Activated CD4-positive, CD25-positive, alpha-beta regulatory T cell (primary cell): Measurements from ENCODE around the gene ZNF689.

Source experiments
- DNase-seq, 4 experiments: peaks; one replicate each; lab custom pipeline; 2025; lab: John Stamatoyannopoulos, UW

The ZNF689 gene

DNA sequence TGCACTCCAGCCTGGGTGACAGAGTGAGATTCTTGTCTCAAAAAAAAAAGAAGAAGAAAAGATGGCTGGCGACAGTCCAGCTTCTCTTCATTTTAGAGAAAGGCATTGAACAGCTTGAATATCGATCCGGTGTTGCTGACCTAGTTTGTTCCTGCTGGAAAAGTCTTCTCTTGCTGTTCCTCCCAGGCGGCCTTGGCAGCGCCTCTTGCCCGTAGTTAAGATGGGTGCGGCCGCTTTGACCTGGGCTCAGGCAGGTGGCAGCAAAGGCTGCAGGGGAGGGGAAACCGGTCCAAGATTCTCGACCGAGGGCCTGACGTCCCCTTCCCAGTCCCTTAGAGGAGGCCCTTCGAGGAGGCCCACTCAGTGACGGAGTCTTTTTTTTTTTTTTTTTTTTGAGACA is 48.2 kb downstream of the ZNF689 start:
- no peak for DNase-seq

DNA sequence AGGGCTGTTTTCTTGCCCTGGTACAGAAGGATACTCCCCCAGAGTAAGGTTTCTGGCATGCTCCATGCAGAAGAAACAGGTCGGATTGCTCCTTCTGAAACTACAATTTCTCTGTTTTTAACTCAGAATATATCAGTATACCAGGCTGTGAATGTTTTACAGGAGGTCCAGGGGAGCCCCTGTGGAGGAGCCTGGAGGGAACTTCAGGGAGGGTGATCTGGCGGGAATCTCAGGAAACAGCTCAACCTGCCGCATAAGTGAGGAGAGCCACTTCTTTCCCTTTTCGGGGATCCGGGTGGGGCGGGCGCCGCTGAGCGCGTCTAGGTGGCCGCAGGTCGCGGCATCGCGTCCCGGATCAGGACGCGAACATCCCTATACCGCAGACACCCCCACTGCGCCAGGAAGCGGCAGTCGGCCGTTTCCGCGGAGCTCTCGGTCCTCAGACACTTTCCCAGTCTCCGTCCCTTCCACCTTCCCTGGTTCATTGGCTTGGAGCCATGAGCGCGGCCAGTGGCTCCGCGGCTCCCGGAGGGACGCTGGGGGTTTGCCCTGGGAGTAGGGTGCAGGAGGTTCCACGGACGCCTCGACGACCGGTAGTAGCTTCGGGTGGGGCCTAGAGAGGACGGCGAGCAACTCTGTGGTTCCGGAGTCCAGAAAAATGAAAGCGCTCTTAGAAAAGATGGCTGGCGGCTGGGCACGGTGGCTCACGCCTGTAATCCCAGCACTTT is 48.9 kb downstream of the ZNF689 start:
- no peak for DNase-seq

DNA sequence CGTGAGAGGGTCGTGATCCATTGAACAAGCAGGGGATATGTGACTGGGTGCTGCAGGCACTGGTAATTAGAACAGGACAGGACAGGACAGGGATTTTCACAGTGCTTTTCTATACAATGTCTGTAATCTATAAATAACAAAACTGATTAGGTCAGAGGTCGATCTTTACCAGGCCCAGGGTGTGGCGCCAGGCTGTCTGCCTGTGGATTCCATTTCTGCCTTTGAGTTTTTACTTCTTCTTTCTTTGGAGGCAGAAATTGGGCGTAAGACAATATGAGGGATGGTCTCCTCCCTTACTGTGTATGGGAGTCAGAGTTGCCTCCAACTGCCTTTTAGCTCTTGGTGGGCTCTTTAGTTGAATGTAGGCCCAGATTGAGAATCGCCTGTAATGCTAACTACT is 50.5 kb downstream of the ZNF689 start:
- DNase-seq: no peak

DNA sequence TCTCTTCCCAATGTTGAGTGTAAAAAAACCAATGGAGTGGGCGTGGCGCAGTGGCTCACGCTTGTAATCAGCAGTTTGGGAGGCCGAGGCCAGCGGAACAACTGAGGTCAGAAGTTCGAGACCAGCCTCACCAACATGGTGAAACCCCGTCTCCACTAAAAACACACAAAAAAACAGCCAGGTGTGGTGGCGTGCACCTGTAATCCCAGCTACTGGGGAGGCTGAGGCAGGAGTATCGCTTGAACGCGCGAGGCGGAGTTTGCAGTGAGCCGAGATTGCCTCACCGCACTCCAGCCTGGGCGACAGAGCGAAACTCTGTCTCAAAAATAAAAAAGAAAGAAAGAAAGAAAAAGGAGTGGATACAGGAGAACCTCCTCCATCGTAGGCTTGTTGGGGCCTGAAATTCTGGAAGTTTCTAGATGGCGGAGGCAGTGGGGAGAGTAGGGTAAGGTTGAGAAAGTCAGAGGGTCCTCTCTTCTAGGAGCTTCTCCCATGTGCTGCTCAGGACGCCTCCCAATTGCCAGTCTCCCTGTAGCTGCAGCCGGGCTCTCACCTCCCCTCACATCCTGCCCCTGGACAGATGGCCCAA is 51.3 kb downstream of the ZNF689 start:
- DNase-seq: no peak

DNA sequence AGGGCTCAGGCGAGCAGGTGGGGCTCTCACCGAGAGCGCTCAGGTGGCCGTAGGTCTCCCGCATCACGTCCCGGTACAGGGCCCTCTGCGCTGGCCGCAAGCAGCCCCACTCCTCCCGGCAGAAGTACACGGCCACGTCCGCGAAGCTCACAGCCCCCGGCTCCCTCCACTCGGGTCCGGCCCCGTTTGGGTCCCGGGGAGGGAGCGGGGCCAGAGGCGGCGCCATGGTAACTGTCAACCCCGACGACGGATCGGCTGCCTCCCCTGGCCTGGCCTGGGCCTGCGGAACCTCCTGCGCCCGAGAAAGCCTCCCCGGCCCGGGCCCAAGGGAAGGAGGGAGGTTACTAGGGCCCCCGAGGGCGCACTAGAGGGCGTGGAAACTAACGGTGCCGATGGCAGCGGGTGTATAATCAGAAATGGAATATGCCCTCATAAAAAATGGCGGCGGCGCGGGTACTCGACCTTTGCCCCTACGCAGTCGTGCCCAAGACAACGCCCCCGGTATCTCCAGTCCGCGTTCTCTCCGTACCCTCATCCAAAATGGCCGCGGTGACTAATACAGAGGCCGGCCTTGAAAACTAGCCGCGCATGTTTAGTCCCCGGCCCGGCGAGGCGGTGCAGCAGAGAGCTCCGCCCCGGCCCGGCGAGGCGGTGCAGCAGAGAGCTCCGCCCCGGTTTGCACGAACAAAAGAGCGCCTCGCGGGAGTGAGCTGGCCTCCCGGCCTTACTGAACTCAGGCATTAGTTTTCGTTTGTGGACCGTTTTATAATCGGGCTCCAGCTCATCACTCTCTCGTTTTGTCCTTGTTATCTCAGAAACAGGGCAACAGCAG is 52.0 kb downstream of the ZNF689 start, which contains the start of gene ZNF764:
Gene ZNF764 (minus strand): TSS at position 418 of the 832 bp plus-strand sequence. CDS start 192 bp downstream, at position 226.
- peak; percentile 87 to 93 (median 91) for DNase-seq

DNA sequence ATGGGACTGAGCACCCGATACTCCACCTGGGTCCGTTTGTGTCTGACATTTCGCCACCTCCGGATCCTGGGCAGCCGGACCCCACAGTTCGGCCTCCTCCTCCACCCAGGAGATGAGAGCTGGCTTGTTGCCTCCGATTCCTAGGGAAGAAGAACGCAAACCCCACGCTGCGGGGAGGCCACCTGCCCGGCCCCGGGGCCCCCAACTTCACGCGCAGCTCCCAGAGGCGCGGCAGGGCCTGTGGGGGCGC is 52.6 kb downstream of the ZNF689 start:
- no peak for DNase-seq

DNA sequence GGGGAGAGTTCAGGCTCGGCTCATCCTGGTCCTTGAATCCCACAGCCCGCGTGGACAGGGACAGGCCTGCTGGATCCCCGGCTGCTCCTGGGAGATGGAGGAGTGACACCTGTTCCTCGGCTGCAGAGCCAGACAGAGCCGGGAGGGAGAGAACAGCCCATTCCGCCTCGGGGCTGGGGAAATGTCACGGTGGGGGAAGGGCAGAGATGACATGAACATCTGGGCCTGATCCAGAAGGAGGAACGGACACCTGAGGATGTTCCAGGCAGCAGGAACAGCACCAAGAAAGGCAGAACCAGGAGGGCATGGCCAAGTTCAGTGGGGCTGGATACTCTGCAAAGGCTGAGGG is 54.1 kb downstream of the ZNF689 start:
- DNase-seq: no peak

DNA sequence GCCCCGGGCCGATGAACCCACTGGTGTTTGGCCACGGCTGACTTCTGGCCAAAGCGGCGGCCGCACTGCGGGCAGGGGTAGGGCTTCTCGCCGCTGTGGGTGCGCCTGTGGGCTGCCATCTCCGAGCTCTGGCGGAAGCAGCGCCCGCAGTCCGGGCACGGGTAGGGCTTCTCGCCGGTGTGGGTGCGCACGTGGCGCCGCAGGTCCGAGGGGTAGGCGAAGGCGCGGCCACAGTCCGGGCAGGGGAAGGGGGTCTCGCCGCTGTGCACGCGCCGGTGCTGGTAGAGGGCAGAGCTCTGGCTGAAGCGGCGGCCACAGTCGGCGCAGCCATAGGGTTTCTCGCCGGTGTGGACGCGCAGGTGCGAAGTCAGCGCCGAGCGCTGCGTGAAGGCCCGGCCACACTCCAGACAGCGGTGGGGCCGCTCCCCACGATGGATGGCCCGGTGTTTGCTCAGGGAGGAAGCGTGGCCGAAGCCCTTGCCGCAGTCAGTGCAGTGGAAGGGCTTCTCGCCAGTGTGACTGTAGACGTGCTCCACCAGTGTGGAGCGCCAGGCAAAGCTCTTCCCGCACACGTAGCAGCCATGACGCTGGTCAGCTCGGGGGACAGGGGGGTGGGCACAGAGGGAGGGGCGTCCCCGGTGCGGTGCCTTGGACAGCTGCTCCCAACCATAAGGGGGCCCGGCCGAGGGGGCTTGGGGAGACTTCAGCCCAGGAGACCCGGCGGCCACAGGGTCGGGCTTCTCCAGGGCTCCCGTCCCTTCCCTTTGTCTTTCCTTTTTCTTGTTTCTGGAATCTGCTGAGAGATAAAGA is 54.7 kb downstream of the ZNF689 start:
- no peak for DNase-seq

DNA sequence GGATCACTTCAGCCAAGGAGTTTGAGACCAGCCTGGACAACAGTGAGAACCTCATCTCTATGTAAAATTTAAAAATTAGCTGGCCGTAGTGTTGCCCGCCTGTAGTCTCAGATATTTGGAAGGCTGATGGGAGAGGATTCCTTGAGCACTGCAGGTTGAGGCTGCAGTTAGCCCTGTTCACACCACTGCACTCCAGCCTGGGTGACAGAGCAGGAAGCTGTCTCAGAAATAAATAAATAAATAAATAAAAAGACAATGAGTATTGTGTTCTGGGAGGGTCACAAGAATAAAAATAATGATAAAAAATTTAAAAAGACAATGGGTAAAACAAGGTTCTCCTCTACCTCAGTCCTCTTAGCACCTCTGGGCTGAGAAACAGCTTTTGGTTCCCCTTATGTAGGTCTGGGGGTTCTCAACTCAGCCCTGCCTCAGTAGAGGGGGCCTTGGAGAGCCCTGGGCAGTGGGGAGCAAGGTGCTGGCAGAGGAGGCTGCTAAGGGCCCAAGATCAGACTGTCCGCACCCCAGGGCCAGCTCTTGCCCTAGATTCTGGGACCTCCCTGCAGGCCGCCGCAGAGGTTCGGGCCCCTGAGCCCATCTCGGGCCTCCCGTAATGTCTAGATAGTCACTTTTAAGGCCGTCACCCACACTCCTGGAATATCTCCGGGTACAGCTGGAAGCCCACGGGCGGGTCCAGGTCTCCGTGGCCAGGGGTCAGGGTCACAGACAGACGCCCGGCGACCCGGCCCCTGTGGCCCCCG is 55.5 kb downstream of the ZNF689 start:
- DNase-seq: no peak

DNA sequence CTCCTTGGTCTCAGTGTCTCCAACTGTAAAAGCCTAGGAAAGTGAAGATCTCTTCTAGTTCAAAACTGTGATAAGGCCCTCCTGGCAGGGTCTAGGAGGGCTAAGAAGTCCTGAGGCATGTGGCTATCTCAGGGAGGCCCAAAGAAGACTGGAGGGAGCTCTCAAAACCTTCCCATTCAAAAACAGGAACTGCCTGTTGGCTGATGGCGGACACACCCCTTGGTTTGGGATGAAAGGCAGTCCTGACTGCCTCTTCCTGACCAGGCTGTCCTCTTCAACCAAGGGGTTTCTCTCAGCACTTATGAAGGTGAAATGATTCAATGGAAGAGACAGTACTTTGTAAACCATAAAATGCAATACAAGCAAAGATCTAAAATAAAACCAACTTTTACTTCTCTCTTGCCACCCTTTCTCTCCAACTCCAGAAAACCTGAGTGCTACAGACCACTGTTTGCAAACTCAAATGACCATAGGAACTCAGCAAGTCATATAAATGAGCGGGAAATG is 56.7 kb downstream of the ZNF689 start:
- no peak for DNase-seq

DNA sequence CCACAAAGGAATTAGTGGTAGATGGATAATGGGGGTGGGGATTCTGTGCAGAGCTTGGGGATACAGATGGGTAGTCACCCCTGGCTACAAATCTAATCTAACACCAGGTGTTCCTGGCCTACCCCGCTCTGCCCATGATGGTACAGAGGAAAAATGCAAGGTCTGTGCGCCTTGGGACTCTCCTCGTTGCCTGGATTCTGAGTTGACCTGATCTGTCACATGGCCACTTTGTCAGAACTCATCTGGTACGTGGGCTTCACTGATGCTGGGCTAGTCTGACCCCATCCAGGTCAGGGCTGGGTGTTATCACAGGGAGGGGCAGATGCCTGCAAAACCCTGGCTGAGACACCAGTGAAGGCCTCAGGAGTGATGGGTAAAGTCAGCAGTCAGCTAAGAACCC is 57.2 kb downstream of the ZNF689 start:
- no peak for DNase-seq
